H1 (cell line): Measurements from ENCODE around the gene GABRR3. TPM values are rescaled to one million over a fixed set of nuclear protein-coding genes. Genes with fewer than 3 reads are reported as not detected.

Experiments used
- CTCF ChIA-PET: fragments of 300-600 bp; sonication (Branson Sonifier 250); formaldehyde crosslinking; loops from one replicate; lab custom pipeline; 2021; ENCODE audit not compliant: partially characterized antibody; lab: Charles Lee
- POLR2A ChIA-PET: fragments of 300-600 bp; sonication (Branson Sonifier 250); formaldehyde crosslinking; loops from one replicate; lab custom pipeline; 2021; ENCODE audit warnings: inconsistent platforms; ENCODE audit not compliant: partially characterized antibody; lab: Charles Lee
- DNase-seq, 2 experiments: peaks; one replicate each; pipeline versions ENCODE4 v3.0.0 to v3.0.0-alpha.2; 2010 to 2022; ENCODE audit warnings: low spot score in 2 of 2, low read depth in 1 of 2, mixed read lengths in 1 of 2
- FAIRE-seq: peaks from 2 replicates; lab custom pipeline; 2011; peaks lifted over from hg19 to GRCh38; lab: Jason Lieb, UNC
- H2AFZ ChIP-seq: 2 replicates; pipeline ENCODE4 v1.8.1; 2012; ENCODE audit warnings: low read length, inconsistent platforms
- H2AK5ac ChIP-seq: 2 replicates; pipeline ENCODE4 v1.6.1; 2013; ENCODE audit warnings: low read depth, low read length
- H2BK120ac ChIP-seq: replicated peaks from 2 replicates; pipeline ENCODE3; 2013; ENCODE audit warnings: low read depth, low read length, inconsistent platforms
- H2BK12ac ChIP-seq: 2 replicates; pipeline ENCODE4 v1.6.1; 2013; ENCODE audit warnings: low read depth, low read length
- H2BK15ac ChIP-seq: 2 replicates; pipeline ENCODE4 v1.6.1; 2013; ENCODE audit warnings: low read length
- H2BK20ac ChIP-seq: 2 replicates; pipeline ENCODE4 v1.6.1; 2013; ENCODE audit warnings: low read length
- H2BK5ac ChIP-seq: 2 replicates; pipeline ENCODE4 v1.6.1; 2013; ENCODE audit warnings: low read depth, low read length
- H3K14ac ChIP-seq: 2 replicates; pipeline ENCODE4 v1.6.1; 2013; ENCODE audit warnings: inconsistent platforms; ENCODE audit not compliant: insufficient read length
- H3K18ac ChIP-seq: 2 replicates; pipeline ENCODE4 v1.6.1; 2013; ENCODE audit warnings: low read length; ENCODE audit errors: extremely low read depth
- H3K23ac ChIP-seq: 2 replicates; pipeline ENCODE4 v1.6.1; 2013; ENCODE audit warnings: inconsistent platforms; ENCODE audit not compliant: insufficient read length
- H3K23me2 ChIP-seq: 2 replicates; pipeline ENCODE4 v1.6.1; 2013; ENCODE audit warnings: low read depth, low read length
- H3K27ac ChIP-seq: 2 replicates; pipeline ENCODE4 v1.6.1; 2011; ENCODE audit warnings: low read depth, low read length, inconsistent platforms
- H3K27me3 ChIP-seq, 4 experiments: replicated peaks in 1 of 4; 1 replicate in 1 of 4; 2 replicates in 3 of 4; pipeline versions ENCODE4 v1.6.1 to v1.8.1; 2011 to 2013; ENCODE audit warnings: low read length in 3 of 4, mild to moderate bottlenecking in 3 of 4, inconsistent platforms in 2 of 4, mixed read lengths in 2 of 4, moderate library complexity in 1 of 4; ENCODE audit not compliant: control insufficient read depth in 3 of 4, insufficient read depth in 3 of 4; ENCODE audit errors: extremely low read depth in 1 of 4
- H3K36me3 ChIP-seq, 4 experiments: 2 replicates each; pipeline versions ENCODE4 v1.6.1 to v1.8.1; 2011 to 2013; ENCODE audit warnings: mild to moderate bottlenecking in 4 of 4, low read length in 3 of 4, moderate library complexity in 2 of 4, control low read depth in 1 of 4, inconsistent platforms in 1 of 4; ENCODE audit not compliant: insufficient read depth in 4 of 4, control insufficient read depth in 2 of 4
- H3K4ac ChIP-seq: replicated peaks from 2 replicates; pipeline ENCODE3; 2013; ENCODE audit warnings: low read length, low read depth, mixed read lengths, inconsistent platforms; ENCODE audit not compliant: insufficient read length
- H3K4me1 ChIP-seq, 4 experiments: replicated peaks in 1 of 4; 1 replicate in 1 of 4; 2 replicates in 3 of 4; pipeline versions ENCODE4 v1.6.1 to v1.8.1; 2011 to 2013; ENCODE audit warnings: low read length in 3 of 4, inconsistent platforms in 2 of 4, mixed read lengths in 1 of 4; ENCODE audit not compliant: insufficient read depth in 4 of 4, control insufficient read depth in 3 of 4
- H3K4me2 ChIP-seq, 2 experiments: 2 replicates each; pipeline versions ENCODE4 v1.6.1 to v1.8.1; 2011 to 2013; ENCODE audit warnings: low read depth in 2 of 2, low read length in 2 of 2, control low read depth in 1 of 2, inconsistent platforms in 1 of 2, mild to moderate bottlenecking in 1 of 2; ENCODE audit not compliant: insufficient read depth in 1 of 2
- H3K4me3 ChIP-seq, 4 experiments: fragments of 200-600, 300-600 bp in 1 of 4; sonication (generic), shearing (Covaris generic), sonication (Bioruptor Twin) in 1 of 4; 2 replicates each; pipeline versions ENCODE4 v1.5.1 to v1.8.1; 2011 to 2016; ENCODE audit warnings: low read length in 4 of 4, low read depth in 3 of 4, control low read depth in 2 of 4, inconsistent platforms in 2 of 4, mild to moderate bottlenecking in 2 of 4, mixed read lengths in 1 of 4, moderate library complexity in 1 of 4; ENCODE audit not compliant: insufficient read depth in 2 of 4; ENCODE audit errors: extremely low read depth in 1 of 4
- H3K56ac ChIP-seq: replicated peaks from 2 replicates; pipeline ENCODE3; 2013; ENCODE audit warnings: low read depth, mild to moderate bottlenecking, mixed read lengths, low read length, inconsistent platforms; ENCODE audit not compliant: insufficient read length
- H3K79me1 ChIP-seq: 2 replicates; pipeline ENCODE4 v1.6.1; 2013; ENCODE audit warnings: low read depth, low read length, control low read depth
- H3K79me2 ChIP-seq, 2 experiments: 2 replicates each; pipeline versions ENCODE4 v1.6.1 to v1.8.1; 2012 to 2013; ENCODE audit warnings: low read length in 2 of 2, mild to moderate bottlenecking in 2 of 2, inconsistent platforms in 1 of 2; ENCODE audit not compliant: insufficient read depth in 2 of 2, control insufficient read depth in 1 of 2
- H3K9ac ChIP-seq, 4 experiments: replicated peaks in 1 of 4; 1 replicate in 1 of 4; 2 replicates in 3 of 4; pipeline versions ENCODE4 v1.6.1 to v1.8.1; 2011 to 2013; ENCODE audit warnings: low read depth in 3 of 4, low read length in 3 of 4, control low read depth in 2 of 4, mild to moderate bottlenecking in 2 of 4, moderate library complexity in 2 of 4, inconsistent platforms in 1 of 4; ENCODE audit errors: extremely low read depth in 1 of 4
- H3K9me3 ChIP-seq, 2 experiments: 2 replicates each; pipeline versions ENCODE4 v1.6.1 to v1.8.1; 2012 to 2013; ENCODE audit warnings: mild to moderate bottlenecking in 2 of 2, moderate library complexity in 2 of 2, control low read depth in 1 of 2, inconsistent platforms in 1 of 2, low read depth in 1 of 2, low read length in 1 of 2, mixed read lengths in 1 of 2; ENCODE audit not compliant: insufficient read depth in 2 of 2
- H4K20me1 ChIP-seq, 2 experiments: replicated peaks in 1 of 2; 2 replicates each; pipeline versions ENCODE3 to v1.8.1; 2011 to 2013; ENCODE audit warnings: inconsistent platforms in 2 of 2, low read length in 2 of 2, mild to moderate bottlenecking in 1 of 2; ENCODE audit not compliant: insufficient read depth in 2 of 2, control insufficient read depth in 1 of 2
- H4K5ac ChIP-seq: 2 replicates; pipeline ENCODE4 v1.6.1; 2013; ENCODE audit warnings: low read length, low read depth, mixed read lengths, inconsistent platforms; ENCODE audit not compliant: insufficient read length
- H4K8ac ChIP-seq: 2 replicates; pipeline ENCODE4 v1.8.0; 2013; ENCODE audit warnings: mild to moderate bottlenecking, moderate library complexity, low read length, inconsistent platforms; ENCODE audit not compliant: insufficient read depth; ENCODE audit errors: extremely low read depth
- H4K91ac ChIP-seq: replicated peaks from 2 replicates; pipeline ENCODE3; 2013; ENCODE audit warnings: low read length, mixed read lengths, inconsistent platforms; ENCODE audit not compliant: insufficient read length
- CHD1 ChIP-seq: IDR thresholded peaks from 2 replicates; pipeline ENCODE4 v1.6.1; 2012; ENCODE audit warnings: low read depth, low read length, improper control_type of control experiment
- CHD2 ChIP-seq: IDR thresholded peaks from 2 replicates; pipeline ENCODE4 v1.6.1; 2012; ENCODE audit warnings: low read length, improper control_type of control experiment
- GTF2F1 ChIP-seq: IDR thresholded peaks from 2 replicates; pipeline ENCODE4 v1.6.1; 2012; ENCODE audit warnings: low read depth, low read length, improper control_type of control experiment, borderline replicate concordance
- KDM1A ChIP-seq: fragments of 200-600, 300-600 bp; sonication (generic); IDR thresholded peaks from 2 replicates; pipeline ENCODE4 v1.7.1; 2016; ENCODE audit warnings: mild to moderate bottlenecking, low read length, borderline replicate concordance
- PHF8 ChIP-seq: fragments of 200-600 bp; sonication (generic); conservative IDR thresholded peaks from 2 replicates; pipeline ENCODE4 v1.7.1; 2012; ENCODE audit warnings: low read depth, mild to moderate bottlenecking, inconsistent platforms, low read length, moderate library complexity
- RBBP5 ChIP-seq: IDR thresholded peaks from 2 replicates; pipeline ENCODE4 v1.7.1; 2012; ENCODE audit warnings: low read depth, mild to moderate bottlenecking, inconsistent platforms, low read length, moderate library complexity, borderline replicate concordance
- SP2 ChIP-seq: IDR thresholded peaks from 2 replicates; pipeline ENCODE4 v1.6.1; 2012; ENCODE audit warnings: mild to moderate bottlenecking, low read length, inconsistent platforms
- TBP ChIP-seq: IDR thresholded peaks from 2 replicates; pipeline ENCODE4 v1.6.1; 2011; ENCODE audit warnings: low read depth, low read length, improper control_type of control experiment
- TEAD4 ChIP-seq: IDR thresholded peaks from 2 replicates; pipeline ENCODE4 v1.6.1; 2012; ENCODE audit warnings: low read depth, low read length, inconsistent platforms, mixed read lengths
- WGBS, 2 experiments: shearing (Covaris generic) in 1 of 2; methylation state at CpG; one replicate each; pipeline versions ENCODE4 v1.1.6 to v1.1.7; 2013 to 2015; ENCODE audit warnings: low lambda C conversion rate in 2 of 2, mixed read lengths in 2 of 2, inconsistent platforms in 1 of 2, low coverage in 1 of 2, missing lambda C conversion rate in 1 of 2; ENCODE audit not compliant: insufficient replicate concordance in 2 of 2, insufficient coverage in 1 of 2, insufficient read length in 1 of 2; ENCODE audit errors: extremely low coverage in 1 of 2, missing lambda C conversion rate in 1 of 2; 5-methylcytosine and 5-hydroxymethylcytosine counted together
- polyA plus RNA-seq, 7 experiments: library from polyadenylated mRNA; depleted of rRNA in 3 of 7; stranded (reverse) in 5 of 7; unstranded in 2 of 7; fragments of >200 nt in 5 of 7; fragments of 200-250 nt in 2 of 7; gene quantifications; 1 replicate in 5 of 7; 2 replicates in 1 of 7; 4 replicates in 1 of 7; pipeline versions ENCODE4 v1.2.1 to v1.2.3, GENCODE V29; 2011 to 2013; ENCODE audit warnings: missing spikeins in 2 of 7, mixed read lengths in 2 of 7
- total RNA-seq: library from RNA; stranded (reverse); fragmentation: NEBNext Ultra II Directional; extraction: Animal tissue kit (Norgen Biotek cat#: 25700); gene quantifications from 2 replicates; pipeline ENCODE4 v1.2.1, GENCODE V29; 2021

The GABRR3 gene
- total and polyA plus RNA-seq, 2 of the 8 experiments (the other 6 are each of a cell fraction or from before 2014, with no cell fraction given), result not detected

DNA sequence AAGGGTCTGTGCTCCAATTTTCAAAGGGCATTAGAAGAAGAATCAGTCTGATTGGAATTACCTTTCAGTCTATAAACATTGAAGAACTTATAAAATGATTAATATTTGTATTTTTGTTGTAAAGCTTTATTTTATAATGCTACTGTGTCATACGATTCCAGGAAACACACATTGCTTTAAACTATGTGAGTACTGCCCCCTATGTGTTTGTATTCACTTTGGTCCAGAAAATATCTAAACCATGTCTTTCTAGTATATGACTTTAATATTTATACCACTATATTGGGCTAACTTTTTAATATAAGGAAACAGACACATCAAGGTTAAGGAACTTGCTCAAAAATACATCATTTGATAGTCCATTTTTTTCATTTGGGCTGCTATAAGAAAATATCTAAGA lies 59.6 kb downstream of the GABRR3 start:
- TF ChIP-seq SP2 (no peak), TBP (no peak), PHF8 (no peak), CHD1 (no peak), KDM1A (no peak), RBBP5 (no peak), CHD2 (no peak), GTF2F1 (no peak), TEAD4 (no peak)
- Histone ChIP-seq H4K5ac (no peak overlapping the region), H3K9ac (no peak overlapping the region), H2BK12ac (no peak overlapping the region), H2BK20ac (no peak overlapping the region), H4K91ac (no peak overlapping the region), H3K9me3 (no peaks in the 10 kb centered on the region), H3K4me3 (no peak overlapping the region), H3K4ac (no peak overlapping the region), H2AK5ac (no peak overlapping the region), H3K79me2 (no peaks in the 10 kb centered on the region), H3K18ac (no peak overlapping the region), H3K36me3 (no peaks in the 10 kb centered on the region), H2BK5ac (no peak overlapping the region), H4K8ac (no peak overlapping the region), H3K27ac (no peak overlapping the region), H3K4me1 (peaks cover 0 to 5% (median 0%) of the 10 kb centered on the region in 4 experiments; a peak in 2 of 7 replicates), H3K23ac (no peak overlapping the region), H2AFZ (no peak overlapping the region), H3K27me3 (no peaks in the 10 kb centered on the region), H2BK120ac (no peak overlapping the region), H4K20me1 (no peaks in the 10 kb centered on the region), H3K23me2 (peaks cover 4% of the 10 kb centered on the region), H3K4me2 (no peak overlapping the region), H3K14ac (no peak overlapping the region), H3K56ac (no peak overlapping the region), H3K79me1 (no peaks in the 10 kb centered on the region), H2BK15ac (no peak overlapping the region)
- 96% methylated on average over 1 of the region's 1 CpG; no CpG with 5 or more reads in 1 of the 2 experiments for WGBS, 2 experiments
- CTCF ChIA-PET, result interaction anchor here (0.9 to 1.8 kb wide), 3 partner anchors 11 to 148 kb away, joined by 3 to 9 read pairs (median 3); no protein-coding TSS in a partner anchor
- DNase-seq (no peak), FAIRE-seq (no peak)
- POLR2A ChIA-PET, result no interaction called here
